Stimulated activated CD8-positive, alpha-beta memory T cell treated with anti-CD3 and anti-CD28 coated beads, Interleukin-15, amount 100 ng/mL, for 1 hour (primary cell): Measurements from ENCODE around the gene ERC2.
"Not testable (repeated sequence)": the region's sequence is repeated elsewhere in the genome, so short reads cannot be mapped to it uniquely, and the experiment has no call there.

Source experiments
- DNase-seq: peaks from one replicate; pipeline ENCODE4 v3.0.0-alpha.2; 2020; ENCODE audit warnings: low read depth

The ERC2 gene

DNA sequence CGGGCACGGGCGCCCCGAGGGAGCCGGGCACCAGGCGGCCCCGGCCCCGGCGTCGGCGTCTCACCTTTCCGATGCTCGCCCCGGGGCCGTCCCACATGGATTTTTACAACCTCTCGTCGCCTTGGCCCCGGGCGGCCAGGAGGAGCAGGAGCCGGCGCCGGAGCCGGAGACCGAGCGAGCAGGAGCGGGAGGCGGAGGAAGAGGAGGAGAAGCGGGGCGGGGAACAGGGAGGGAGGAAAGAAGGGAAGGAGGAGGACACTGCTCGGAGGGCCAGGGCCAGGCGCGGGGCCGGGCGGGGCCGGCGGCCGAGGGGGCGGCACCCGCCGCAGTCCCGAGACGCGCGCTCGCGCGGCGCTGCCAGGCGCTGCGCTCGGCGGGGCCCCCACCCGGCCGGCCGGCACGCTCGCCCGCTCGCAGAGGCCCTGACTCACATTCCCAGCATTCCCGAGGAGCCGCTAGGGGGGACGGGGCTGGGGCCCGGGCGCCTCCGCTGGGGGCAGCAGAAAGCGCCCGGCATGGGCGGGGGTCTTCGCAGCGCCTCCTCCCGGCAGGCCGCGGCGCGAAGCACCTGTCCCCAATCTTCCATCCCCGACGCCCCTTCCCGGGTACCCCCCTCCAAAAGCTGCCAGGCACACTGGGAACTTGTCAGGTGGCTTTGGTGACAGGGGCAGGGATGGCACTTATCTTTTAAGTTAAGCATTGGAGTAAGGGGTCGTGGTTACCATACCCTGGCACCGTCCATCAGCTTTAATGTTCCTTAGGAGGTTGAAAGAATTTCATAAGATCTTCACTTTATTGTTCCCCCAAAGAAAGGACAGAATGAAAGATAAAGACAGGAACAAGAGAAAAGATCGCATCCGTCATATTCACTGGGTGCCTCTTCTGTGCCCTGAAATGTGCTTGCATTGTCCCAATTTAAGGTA lies at the start of gene ERC2:
ERC2 (minus strand) TSS at position 284 of the 923 bp plus-strand sequence.
- no peak for DNase-seq

DNA sequence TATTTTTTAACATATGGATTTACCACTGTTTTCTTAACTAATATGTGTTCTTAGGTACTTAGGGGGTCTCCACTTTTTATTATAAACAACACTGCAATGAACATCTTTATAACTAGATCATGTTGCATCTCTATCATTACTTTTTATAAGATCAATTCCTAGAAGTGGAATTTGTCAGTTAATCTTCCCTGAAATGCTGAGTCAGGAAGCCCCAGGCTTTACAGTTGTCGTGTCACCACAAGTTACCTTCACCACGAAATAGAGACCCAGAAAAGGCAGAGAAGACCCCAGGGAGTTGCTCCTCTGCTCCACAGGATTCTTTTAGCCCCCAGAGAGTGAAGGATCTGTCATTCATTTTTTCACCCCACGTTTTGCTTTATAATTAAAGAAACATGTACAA lies 34.5 kb upstream of the ERC2 start:
- DNase-seq = no peak

DNA sequence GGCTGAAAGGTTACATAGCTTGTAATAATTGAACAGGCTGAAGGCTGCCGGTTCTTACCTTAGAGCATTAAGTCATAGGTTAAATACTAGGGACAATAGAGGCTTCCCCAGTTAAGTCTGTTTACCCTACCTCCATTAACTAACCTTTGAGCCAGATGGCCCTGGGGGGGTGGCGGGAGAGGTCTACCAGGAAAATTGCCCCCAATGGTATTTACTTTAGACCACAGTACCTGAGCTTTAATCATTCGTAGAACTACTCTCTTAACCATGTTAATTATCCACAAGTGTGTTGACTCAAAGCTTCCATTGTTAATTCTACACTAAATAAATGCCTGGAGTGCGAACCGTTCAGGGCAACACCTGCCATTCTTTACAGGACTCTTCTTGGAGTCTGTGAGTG lies 28.1 kb upstream of the ERC2 start:
- not testable (repeated sequence) for DNase-seq

DNA sequence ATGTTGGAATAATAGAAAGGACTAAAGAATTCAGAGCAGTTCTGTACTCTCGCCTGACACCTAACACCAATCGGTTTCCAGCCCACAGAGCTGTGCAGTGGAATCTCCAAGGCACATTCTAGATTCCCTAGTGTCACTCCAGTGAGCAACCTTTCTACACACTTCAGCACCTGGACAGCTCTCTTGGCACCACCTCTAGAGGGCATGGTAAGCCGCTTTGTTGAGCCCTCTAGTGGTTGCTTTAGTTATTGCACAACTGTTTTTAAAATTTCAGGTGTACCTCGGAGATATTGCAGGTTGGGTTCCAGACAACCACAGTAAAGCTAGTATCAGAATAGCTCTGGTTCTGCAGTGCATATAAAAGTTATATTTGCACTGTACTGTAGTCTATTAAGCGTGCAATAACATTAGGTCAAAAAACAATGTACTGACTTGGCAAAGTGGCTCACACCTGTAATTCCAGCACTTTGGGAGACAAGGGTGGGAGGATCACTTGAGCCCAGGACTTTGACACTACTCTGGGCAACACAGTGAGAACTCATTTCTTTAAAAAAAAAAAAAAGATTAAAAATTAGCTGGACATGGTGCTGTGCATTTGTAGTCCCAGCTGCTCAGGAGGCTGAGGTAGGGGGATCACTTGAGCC lies 26.5 kb upstream of the ERC2 start:
- DNase-seq = peak; percentile 38

DNA sequence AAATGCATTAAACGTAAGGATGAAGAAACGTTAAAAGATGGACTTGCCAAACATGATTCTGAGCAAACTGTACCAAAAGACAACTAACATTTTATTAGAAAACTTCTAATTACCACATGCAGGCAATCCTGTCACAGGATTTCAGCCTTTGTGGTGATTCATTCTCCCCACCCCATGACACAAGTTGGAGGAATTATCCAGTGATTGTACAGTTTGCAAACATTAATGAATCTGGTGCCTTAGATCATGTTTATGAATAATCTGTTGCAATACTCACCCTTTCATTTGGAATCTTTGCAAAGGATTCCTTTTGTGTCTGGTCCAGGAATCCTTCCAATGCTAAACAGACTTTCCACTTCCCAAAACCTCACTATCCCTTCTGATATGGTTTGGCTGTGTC lies 23.3 kb upstream of the ERC2 start:
- no peak for DNase-seq

DNA sequence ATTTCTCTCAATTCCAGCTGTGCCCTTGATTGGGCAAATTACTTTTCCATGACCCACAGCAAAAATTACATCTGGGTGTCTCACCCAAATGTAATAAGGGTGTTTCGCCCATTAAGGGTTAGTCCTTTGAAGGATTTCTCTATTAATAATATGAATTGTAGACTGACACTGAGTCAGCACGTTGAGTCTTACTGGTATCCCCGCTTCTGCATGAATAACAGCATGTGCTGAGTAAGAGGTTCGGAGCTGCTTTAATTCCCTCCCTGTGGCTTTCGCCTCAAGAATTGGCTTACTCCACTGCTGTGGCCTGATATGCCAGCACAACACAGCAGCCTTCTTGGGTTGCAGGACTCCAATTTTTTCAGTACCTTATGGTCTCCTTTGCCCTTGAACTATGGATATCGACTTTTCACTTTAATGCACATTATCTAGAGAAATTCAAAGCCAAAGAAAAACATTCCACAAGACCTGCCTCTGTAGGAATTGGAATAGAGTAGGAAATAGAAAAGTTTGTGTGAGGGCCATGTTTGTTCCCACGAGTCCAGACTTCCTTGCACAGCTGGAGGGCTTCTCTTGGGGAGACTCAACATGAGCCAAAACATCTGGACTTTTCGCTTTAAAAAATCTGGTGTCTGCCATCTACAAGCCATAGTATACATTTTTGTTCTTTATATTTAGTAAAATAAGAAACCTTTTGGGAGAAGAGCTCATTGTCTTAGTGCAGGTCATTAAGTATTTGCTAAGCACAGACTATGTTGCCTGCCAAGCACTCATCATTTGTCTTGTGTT lies 20.7 kb upstream of the ERC2 start:
- DNase-seq = no peak

DNA sequence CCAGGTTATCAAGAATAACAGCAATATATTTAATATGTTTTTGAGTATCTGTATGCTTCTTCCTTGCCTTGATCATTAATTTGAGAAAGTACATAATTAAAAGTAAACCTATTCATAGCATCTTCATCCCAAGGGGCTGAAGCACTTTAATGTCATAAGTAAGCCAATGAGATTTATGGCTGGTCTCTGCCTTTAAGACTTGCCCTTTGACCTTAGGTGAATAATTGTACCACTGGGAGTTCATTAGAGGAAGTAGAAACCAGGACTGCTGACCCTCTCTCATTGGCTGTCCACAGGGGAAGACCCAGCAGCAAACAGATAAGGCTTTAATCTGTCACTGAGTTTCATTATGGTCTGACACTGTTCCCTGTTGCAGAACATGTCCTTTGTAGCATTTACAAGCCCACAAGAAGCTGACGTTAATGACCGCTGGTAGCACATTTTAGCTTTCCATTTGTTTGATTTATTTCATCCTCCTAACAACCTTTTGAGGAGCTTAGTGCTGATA lies 16.3 kb upstream of the ERC2 start:
- no peak for DNase-seq

DNA sequence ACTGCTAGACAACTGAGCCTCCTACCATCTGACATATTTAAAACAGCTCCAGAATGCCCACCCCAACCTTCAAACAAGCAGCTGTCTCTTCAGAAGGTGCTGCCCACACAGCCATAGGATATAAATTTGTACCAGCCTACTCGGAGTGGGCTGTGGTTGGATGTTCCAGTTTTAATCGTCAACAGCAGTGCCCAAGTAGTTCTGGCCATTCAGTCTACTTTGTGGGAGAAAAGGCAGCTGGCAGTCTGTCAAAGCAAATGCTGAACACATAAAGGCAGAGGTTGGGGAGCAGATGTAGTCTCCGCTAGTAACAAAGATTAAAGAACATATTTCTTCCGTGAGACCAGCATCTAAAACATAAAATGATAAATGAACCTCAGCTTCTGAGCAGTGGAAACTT lies 15.9 kb upstream of the ERC2 start:
- DNase-seq = no peak

DNA sequence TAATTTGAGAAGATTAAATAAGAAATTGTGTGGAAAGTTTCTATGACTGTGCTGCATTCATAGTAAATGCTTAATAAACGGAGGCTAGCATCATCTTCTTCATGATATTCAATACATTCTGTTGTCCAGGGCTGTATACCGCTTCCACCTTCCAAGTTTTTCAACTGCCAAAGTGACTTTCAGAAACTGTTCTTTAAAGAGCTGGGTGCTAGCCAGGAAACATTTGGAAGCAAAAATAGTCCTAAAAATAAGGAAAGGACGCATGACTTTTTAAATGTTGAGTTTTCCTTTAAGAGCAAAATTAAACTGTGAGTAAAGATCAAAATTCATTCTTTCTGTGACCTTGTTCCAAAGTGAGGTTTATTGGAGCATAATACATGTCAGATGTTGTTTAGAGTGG lies 9.4 kb upstream of the ERC2 start:
- no peak for DNase-seq

DNA sequence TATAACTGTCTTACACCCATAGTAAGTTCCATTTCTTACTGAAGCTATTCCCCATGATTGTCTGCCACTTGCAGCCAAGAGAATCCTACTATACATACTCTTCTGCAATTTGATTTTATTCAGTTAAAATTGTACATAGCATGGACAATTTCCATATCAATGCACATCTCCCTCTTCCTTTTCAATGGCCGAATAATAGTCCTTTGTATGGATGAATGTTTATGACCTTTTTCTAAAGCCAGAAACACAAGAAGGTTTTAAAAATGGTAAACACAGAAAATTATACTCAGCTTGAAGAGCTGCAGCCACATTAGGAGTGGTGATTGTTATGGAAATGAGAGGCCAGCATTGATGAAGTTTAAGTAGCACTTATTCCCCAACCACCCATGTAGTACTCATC lies 8.5 kb upstream of the ERC2 start:
- DNase-seq = no peak

DNA sequence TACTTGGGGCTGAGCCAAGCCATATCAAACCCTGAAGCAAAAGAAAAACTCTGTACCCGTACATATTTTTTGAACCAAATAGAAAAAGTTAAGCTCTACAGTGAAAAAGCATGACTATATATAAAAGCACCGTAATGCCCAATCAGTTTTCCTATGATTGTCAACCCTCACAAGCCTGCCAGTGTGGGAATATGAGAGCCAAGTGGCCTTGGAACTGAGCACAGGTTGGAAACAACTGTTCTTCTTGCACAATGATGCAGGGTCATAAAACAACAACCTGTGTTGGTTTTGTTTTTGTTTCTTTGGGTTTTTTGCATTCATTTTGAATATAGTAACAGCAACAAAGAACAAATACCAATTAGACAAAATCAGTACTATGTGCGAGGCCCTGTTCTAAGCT lies 3.5 kb upstream of the ERC2 start:
- no peak for DNase-seq

DNA sequence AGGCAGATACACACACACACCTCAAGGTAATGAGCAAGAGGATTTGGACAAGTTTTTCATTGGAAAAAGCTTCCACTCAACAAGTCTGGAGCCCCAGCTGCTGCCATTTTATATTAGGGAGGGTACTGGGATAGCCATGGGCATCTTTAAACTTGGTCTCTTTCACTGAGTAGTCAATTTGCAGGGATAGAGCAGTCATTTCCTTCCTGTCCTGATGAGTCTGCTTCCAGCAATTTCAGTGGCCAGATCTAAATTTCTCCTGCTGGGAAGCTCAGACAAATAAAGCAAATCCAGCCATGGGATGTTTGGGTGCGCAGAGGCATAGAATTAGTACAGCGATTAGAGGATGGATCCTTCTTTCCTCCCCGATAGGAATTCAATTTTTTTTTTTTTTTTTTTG lies 874 bp upstream of the ERC2 start:
- no peak for DNase-seq

DNA sequence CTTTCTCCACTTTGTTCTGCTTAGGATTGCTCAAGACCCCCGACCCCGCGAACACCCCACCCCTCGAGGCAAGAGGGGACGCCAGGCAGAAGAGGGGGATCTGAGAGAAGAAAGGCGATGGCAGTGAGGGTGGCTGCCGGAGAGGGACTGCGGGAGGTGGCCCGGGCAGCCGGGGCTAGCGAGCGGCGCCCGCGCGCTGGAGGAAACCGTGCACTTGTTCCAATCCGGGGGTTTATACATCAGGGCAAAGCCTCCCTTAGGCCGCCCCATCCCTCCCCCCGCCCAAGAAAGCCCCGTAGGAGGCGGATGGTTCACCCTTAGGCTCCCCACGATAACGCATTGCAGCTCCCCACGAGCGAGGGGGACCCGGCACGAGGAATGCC lies 475 bp downstream of the ERC2 start:
- no peak for DNase-seq

DNA sequence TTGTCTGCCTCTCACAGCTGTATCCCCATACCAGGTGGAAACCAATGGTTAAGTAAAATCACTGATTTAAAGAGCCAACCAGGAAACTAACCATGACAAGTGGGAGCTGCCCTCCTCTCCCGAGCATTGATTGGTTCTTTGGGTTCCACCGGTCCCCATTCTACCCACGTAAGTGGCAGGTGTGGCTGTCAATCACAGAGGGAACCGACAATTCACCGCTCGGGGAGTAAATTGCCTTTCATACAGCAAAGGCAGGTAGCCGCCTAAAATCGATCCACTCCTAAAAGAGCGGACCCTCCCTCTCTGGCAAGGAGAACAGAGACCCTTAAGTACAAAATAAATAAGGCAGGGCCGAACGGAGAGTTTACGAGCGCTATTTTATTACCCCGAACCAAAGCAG lies 1.2 kb downstream of the ERC2 start:
- DNase-seq = no peak

DNA sequence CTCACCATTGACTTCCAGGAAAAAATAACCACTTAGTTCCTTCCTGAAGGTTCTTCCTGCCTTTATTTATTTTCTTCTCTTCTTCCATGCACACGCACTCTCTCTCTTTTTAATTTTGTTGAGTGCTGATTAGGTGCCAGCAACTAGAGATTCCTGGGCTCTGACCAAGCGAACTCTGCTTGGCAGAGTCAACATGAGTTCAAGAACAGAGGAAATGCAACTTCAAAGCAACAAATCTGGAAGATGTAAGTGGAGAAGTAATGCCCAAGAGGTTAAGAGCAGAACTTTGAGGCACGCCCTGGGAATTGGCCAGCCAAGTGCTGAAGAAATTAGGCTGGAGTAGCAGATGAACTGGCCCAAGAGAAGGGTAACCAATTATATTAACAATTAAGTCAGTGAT lies 8.5 kb downstream of the ERC2 start:
- no peak for DNase-seq

DNA sequence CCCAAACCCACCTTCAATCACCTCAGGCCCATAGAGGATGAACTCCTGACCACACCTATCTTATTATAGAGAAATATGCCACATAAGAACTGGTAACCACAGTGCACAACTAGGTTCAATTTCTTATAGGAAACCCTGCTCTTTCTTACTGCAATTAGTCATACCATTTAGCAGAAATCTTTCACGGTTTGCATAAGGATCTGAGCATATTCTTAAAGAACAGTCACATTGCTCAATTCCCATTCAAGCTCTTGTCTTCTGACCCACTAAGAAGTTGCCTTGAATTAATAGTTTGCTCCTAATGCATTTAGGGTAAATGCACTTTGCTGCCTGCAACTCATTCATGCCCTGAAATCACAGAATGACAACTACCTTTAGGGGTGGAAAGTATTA lies 9.2 kb downstream of the ERC2 start:
- no peak for DNase-seq

DNA sequence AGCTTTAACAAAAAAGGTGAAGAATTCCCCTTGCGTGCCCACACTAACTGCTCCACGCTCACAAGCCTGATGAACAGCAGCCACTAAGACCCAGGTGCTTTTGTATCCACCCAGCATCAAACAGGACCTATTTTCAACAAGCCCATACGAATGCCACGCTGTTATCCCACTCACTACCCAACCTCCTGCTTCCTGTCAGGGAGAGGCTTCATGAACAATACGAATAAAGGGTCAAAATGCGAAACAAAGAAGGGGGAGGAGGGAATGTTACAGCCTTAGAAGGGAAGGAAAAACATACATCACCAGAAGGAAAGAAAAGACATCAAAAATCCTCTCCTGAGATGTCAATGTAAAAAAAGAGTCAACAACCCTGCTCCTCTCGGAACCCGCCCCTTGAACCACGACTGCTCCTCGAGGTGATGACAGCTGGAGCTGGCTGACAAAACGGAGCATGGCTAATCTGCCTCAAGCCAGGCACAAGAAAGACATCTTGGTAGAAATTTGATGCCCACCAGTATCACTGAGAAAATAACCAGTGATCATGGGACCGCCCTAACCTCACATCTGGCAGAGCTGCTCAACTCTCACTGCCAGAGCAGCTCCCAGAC lies 9.7 kb downstream of the ERC2 start:
- no peak for DNase-seq

DNA sequence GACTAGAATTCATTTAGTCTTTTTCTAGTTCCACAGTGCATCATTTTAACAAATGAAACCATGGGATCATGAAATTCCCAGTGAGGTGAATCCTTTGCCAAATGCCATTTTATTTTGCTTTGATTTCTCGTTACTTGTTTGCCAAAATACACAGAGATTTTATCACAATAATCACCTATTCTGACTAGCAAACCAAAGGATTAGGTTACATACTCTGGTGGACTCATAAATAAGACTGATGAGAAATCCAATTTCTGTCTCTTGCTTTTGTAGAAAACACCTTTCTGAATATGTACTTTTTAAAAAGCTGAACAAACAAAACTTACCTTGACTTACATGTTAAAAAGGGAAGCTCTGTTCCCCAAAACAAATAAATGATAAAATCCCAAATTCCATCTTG lies 12.2 kb downstream of the ERC2 start:
- DNase-seq = no peak

DNA sequence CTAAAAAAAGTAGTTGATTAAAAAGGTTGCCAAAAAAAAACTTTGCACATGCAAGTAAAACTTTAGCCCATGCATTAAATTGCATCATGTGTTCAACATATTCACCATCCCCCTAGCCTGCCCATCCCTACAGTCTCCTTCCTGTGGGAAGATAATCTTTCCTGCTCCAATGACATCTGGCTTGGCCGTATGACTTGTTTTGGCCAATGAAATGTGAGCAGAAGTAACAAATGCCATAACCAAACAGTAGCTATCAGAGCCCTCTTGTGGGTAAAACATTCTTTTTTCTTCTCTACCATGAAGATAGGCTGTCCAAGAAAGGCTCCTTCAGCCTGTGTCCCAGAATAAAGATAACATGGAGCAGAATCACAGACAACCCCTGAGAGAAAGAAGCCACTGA lies 15.3 kb downstream of the ERC2 start:
- DNase-seq = no peak

DNA sequence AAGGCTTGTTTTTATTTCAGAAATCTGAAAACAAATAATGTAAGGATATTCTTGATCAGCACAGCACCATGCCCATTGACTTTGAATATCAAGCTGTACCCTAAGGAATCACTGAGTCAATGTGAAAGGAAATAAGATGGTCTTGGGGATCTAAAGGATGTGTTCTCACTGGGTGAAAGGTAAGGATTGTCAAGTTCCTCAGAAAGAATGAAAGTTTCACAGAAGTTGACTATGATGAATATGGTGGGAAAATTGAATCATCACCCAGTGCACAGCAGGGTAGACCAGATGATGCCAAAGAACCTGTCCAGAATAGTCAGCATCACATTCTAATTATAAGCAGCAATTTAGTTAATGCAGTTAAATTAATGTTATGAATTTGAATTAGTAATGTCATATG lies 16.2 kb downstream of the ERC2 start:
- DNase-seq = no peak

DNA sequence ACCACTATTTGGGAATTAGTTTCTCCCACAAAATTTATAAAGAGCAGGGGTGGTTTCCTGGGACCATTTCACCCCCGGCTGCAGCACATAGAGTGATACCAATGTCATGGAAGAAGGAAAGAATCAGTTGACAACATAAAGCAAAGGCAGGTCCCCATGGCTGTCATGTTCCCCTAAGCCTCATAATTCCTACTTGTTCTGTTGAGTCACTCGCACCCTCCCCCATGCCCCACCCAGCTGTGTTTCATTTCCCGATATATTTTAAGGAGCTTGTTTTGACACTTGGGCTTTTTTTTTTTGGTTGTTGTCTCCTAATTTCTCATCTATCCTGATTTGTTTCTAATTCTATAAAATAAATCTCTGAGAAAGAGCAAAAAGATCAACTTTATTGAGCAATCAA lies 24.9 kb downstream of the ERC2 start:
- no peak for DNase-seq

DNA sequence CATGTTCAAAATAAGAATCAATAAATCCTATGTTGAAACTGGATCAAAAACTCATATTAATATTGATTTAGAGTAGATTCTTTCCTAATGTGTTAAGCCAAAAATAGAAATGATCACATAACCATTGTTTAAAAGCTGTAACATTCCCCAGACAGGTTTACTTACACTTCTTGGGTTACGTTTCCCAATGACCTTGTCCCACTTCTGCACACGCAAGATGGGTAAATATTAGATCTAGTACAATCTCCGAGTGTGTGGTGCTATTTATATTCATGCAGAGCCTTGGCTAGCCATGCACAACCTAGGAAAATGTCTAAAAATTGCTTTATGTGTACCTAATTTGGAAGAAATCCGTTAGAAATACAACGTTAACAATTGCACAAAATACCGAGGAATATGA lies 39.6 kb downstream of the ERC2 start:
- DNase-seq = no peak
